GM20000 (cell line): ENCODE results near the gene OTOG.

ENCODE experiments used
- DNase-seq: peaks from one replicate; pipeline ENCODE4 v3.0.0; 2012; ENCODE audit warnings: low spot score
- CTCF ChIP-seq: IDR thresholded peaks from 2 replicates; pipeline ENCODE4 v1.5.1; 2012; ENCODE audit warnings: mild to moderate bottlenecking, control low read depth; ENCODE audit errors: extremely low read depth, missing control alignments

Gene OTOG

GRCh38 chr11:17526931-17527627 is 20.0 kb upstream of the OTOG start:
- DNase-seq: no peak
- no peak for TF ChIP-seq CTCF

DNA sequence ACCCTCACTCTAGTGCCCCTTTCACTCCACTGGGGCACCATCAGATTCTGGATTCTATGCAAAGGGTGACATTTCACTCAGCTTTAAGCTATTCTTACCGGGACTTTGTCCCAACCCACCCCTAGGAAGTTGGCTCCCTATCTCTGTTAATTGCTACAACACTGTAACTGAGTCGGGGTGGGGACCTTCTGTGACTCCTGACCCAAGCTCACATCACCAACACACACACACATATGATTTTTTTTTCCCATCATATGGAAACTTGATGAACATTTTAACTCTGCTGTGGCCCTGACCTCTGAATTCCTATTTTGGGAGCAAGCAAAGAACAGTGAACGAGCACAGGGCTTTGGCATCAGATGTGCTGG is 19.4 kb upstream of the OTOG start:
- TF ChIP-seq CTCF: no peak
- DNase-seq: no peak

- peak; percentile 77 for DNase-seq
- TF ChIP-seq CTCF: no peak
Observed at GRCh38 chr11:17528181-17528691, 18.8 kb upstream of the OTOG start.

- DNase-seq: no peak
Observed at GRCh38 chr11:17528906-17529843, 17.9 kb upstream of the OTOG start.

DNA sequence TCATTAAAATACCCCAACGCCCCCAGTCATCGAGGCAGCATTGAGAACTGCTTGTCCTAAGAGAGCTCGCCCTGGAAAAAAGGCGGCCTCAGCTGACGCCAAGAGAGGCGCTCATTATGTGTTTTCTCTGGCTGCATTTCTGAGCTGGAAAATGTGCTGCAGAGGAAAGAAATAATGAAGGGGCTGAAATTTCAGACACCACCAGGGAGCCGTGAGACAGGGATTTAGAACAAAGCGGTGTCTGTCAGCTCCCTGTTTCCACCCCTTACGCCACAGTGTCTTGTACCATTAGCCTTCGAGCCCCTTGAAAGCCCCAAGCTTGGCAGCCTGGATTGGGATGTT is 17.2 kb upstream of the OTOG start:
- DNase-seq: no peak
- TF ChIP-seq CTCF: no peak

More at GRCh38 chr11:17528906-17529843, 17.9 kb upstream of the OTOG start:
- TF ChIP-seq CTCF: no peak

DNA sequence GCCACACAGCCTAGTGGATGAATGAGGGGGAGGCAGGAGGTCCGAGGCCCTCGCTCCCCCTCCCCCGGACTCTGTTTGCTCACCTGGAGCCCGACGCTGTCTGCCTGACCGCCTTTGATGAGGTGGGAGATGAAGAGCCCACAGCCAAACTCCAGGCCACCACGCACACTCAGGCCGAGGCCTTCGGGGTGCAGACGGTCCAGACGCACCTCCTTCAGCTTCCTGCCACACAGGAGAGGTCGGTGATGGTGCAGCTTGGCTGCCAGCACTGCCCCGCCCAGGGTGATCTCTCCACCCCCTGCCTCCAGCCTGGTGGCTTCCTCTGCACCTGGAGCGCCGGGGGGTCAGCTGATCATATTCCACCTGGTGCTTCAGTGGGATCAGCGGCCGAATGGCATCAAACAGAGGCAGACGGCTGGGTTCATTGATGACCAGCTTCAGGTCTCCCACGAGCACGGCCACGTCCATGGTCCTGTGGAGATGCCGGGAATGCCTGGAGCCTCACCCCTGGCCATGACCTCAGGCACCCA is 15.9 kb upstream of the OTOG start:
- TF ChIP-seq CTCF: no peak
- DNase-seq: no peak

DNA sequence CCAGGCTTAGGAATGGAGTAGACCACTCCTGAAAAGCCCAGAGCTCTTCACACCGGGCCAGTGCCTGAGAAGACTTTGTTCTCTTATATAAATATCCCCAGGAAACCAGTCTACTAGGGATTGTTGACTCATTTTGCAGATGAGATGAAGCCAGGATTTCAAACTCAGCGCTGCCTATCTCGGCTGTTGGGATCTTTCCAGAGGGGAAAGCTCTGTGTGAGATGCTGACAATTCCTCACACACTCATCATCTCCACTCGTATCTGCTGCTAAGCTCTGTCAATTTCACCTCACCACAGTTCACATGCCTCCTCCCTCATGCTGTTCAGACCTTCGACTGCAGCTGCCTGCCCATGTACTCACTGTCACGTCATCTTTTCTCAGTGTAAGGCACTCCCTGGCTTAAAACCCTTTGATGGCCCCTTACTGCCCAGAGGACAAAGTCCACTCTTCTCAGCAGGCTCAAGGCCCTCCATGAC is 15.4 kb upstream of the OTOG start:
- TF ChIP-seq CTCF: no peak

More for the DNA sequence above, 15.4 kb upstream of the OTOG start:
- no peak for DNase-seq
